ENCODE measurements around the gene MAST4.

DNA sequence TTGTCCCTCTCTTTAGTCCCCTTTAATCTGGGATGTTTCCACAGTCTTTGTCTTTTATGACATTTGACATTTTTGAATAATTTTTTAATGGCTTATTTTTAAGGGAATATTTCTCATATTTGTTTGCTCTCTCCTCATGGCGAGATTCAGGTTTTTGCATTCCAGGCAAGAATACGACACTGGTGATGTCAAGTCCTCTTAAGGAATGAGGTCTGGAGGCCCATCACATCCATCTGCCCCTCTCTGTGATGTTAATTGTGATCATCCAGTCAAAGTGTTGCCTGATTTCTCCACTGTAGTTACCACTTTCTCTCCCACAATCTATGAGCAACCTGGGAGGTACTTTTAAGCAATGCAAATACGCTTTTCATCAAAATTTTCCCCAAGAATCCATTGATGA is 193.2 kb downstream of the MAST4 start:
- TF ChIP-seq EZH2 (IDR thresholded peaks at IDR 0.05; ENCODE audit: insufficient read depth, poor library complexity, severe bottlenecking) (no peak), EZH2phosphoT487 (IDR thresholded peaks at IDR 0.05; ENCODE audit: insufficient read depth, low read depth) (no peak)
